ENCODE results near the gene NKX2-2.

Gene NKX2-2

GRCh38 chr20:21518292-21518991 is 4.6 kb upstream of the NKX2-2 start:
- no peak for DNase-seq (ENCODE audit: low read depth)
- H3K4me3 ChIP-seq (ENCODE audit: low read depth, low read length) = no peak overlapping the region
- no peak for TF ChIP-seq CTCF (IDR thresholded peaks at IDR 0.05; ENCODE audit: insufficient read depth, low read depth, low read length, missing control alignments)

GRCh38 chr20:21517566-21518277 is 3.9 kb upstream of the NKX2-2 start:
- no peak for TF ChIP-seq CTCF (IDR thresholded peaks at IDR 0.05; ENCODE audit: insufficient read depth, low read depth, low read length, missing control alignments)
- no peak overlapping the region for H3K4me3 ChIP-seq (ENCODE audit: low read depth, low read length)
- DNase-seq (ENCODE audit: low read depth) = no peak

- no peak for TF ChIP-seq CTCF (IDR thresholded peaks at IDR 0.05; ENCODE audit: insufficient read depth, low read depth, low read length, missing control alignments)
- no peak for DNase-seq (ENCODE audit: low read depth)
- H3K4me3 ChIP-seq (ENCODE audit: low read depth, low read length) = no peak overlapping the region
These were observed 3.1 kb upstream of the NKX2-2 start for GRCh38 chr20:21516861-21517565.

- TF ChIP-seq CTCF (IDR thresholded peaks at IDR 0.05; ENCODE audit: insufficient read depth, low read depth, low read length, missing control alignments) = no peak
- H3K4me3 ChIP-seq (ENCODE audit: low read depth, low read length) = no peak overlapping the region
- DNase-seq (ENCODE audit: low read depth) = no peak
These were observed 2.3 kb upstream of the NKX2-2 start for GRCh38 chr20:21516180-21516567.

- DNase-seq (ENCODE audit: low read depth) = no peak
- no peak overlapping the region for H3K4me3 ChIP-seq (ENCODE audit: low read depth, low read length)
- no peak for TF ChIP-seq CTCF (IDR thresholded peaks at IDR 0.05; ENCODE audit: insufficient read depth, low read depth, low read length, missing control alignments)
These were observed 1.7 kb upstream of the NKX2-2 start for GRCh38 chr20:21515300-21516179.

- H3K4me3 ChIP-seq (ENCODE audit: low read depth, low read length) = no peak overlapping the region
- TF ChIP-seq CTCF (IDR thresholded peaks at IDR 0.05; ENCODE audit: insufficient read depth, low read depth, low read length, missing control alignments) = no peak
- DNase-seq (ENCODE audit: low read depth) = no peak
These were observed 838 bp upstream of the NKX2-2 start for GRCh38 chr20:21514553-21515251.

Data from GM12865 (cell line).